Adipocyte (in vitro differentiated cells): ENCODE measurements around the gene GXYLT2.

ENCODE experiments used
- DNase-seq: peaks from one replicate; pipeline ENCODE4 v3.0.0-alpha.2; 2015; ENCODE audit warnings: low read depth
- H3K27me3 ChIP-seq: replicated peaks from 2 replicates; pipeline ENCODE4 v1.7.0; 2013; ENCODE audit warnings: mild to moderate bottlenecking, low read length, moderate library complexity; ENCODE audit not compliant: control insufficient read depth, insufficient read depth
- H3K36me3 ChIP-seq: 2 replicates; pipeline ENCODE4 v1.7.0; 2013; ENCODE audit warnings: low read length, mild to moderate bottlenecking, moderate library complexity; ENCODE audit not compliant: control insufficient read depth, insufficient read depth, severe bottlenecking
- H3K4me1 ChIP-seq: 2 replicates; pipeline ENCODE4 v1.7.0; 2013; ENCODE audit warnings: mild to moderate bottlenecking, low read length, moderate library complexity; ENCODE audit not compliant: control insufficient read depth, insufficient read depth
- H3K4me3 ChIP-seq: 2 replicates; pipeline ENCODE4 v1.7.0; 2013; ENCODE audit warnings: mild to moderate bottlenecking, low read length, moderate library complexity
- H3K9ac ChIP-seq: 2 replicates; pipeline ENCODE4 v1.7.0; 2013; ENCODE audit warnings: mild to moderate bottlenecking, low read length, moderate library complexity
- H3K9me3 ChIP-seq: 2 replicates; pipeline ENCODE4 v1.7.0; 2013; ENCODE audit warnings: mild to moderate bottlenecking, low read length, moderate library complexity; ENCODE audit not compliant: control insufficient read depth

Gene GXYLT2

GRCh38 chr3:72862314-72863090 lies 25.3 kb upstream of the GXYLT2 start:
- no peaks in the 10 kb centered on the region for H3K4me1 ChIP-seq
- DNase-seq, result peak; percentile 31
- H3K36me3 ChIP-seq, result no peaks in the 10 kb centered on the region
- no peak overlapping the region for H3K9ac ChIP-seq
- H3K4me3 ChIP-seq, result no peak overlapping the region
- no peaks in the 10 kb centered on the region for H3K9me3 ChIP-seq
- H3K27me3 ChIP-seq, result no peaks in the 10 kb centered on the region

GRCh38 chr3:72872183-72872582 lies 15.7 kb upstream of the GXYLT2 start:
- peak; percentile 87 for DNase-seq
- peaks cover 9% of the 10 kb centered on the region for H3K4me1 ChIP-seq
- H3K27me3 ChIP-seq, result no peaks in the 10 kb centered on the region
- H3K4me3 ChIP-seq, result no peak overlapping the region
- H3K9me3 ChIP-seq, result no peaks in the 10 kb centered on the region
- no peak overlapping the region for H3K9ac ChIP-seq
- no peaks in the 10 kb centered on the region for H3K36me3 ChIP-seq

GRCh38 chr3:72887343-72887704 lies 522 bp upstream of the GXYLT2 start:
- peak overlapping the region; percentile 83 for H3K4me3 ChIP-seq

DNA sequence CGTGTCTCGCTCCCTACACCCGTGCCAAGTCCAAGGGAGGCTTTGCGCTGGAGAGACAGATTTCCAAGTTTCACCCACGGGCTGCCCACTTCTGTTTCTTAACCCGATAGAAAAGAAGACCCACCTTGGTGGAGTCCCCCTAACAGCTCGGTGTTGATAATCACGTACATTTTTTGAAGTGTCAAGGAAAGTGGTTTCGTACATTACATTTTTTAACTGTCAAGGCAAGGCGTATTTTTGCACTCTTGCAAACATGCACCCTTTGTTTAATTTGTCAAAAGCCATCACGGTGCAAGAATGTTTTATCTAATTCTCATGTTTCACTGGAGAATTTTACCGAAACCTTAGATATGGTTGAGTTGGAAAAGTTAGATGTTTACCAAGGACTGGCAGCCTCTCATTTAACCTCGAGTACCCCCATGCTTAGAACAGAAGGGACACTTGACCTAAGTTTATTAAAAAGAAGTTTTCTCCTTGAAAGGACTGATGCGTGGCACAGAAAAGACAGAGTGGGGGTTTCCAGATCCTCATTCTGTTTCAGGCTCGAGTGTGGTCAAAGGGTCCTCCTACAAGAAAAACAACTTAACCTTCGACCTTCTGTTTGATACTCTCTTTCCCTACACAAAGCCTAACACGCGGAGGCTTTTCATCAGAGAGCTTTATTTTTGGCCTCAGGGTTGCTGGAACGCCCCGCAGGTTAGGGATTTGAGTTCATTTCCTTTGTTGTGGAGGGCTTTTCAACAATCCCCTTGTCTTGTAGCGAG lies 882 bp downstream of the GXYLT2 start:
- no peaks in the 10 kb centered on the region for H3K36me3 ChIP-seq
- no peaks in the 10 kb centered on the region for H3K9me3 ChIP-seq
- H3K4me1 ChIP-seq, result peaks cover 56% of the 10 kb centered on the region
- peak overlapping the region; percentile 76 for H3K9ac ChIP-seq
- H3K27me3 ChIP-seq, result no peaks in the 10 kb centered on the region
- H3K4me3 ChIP-seq, result peak overlapping the region; percentile 83
- peak; percentile 52 for DNase-seq

More at GRCh38 chr3:72887343-72887704, 522 bp upstream of the GXYLT2 start:
- peak; percentile 60 for DNase-seq
- Histone ChIP-seq H3K9ac (peak overlapping the region; percentile 55), H3K27me3 (no peaks in the 10 kb centered on the region), H3K4me1 (peaks cover 44% of the 10 kb centered on the region), H3K9me3 (peaks cover 5% of the 10 kb centered on the region), H3K36me3 (no peaks in the 10 kb centered on the region)

GRCh38 chr3:72889310-72890165 lies 1.7 kb downstream of the GXYLT2 start:
- Histone ChIP-seq H3K9me3 (no peaks in the 10 kb centered on the region), H3K36me3 (no peaks in the 10 kb centered on the region), H3K9ac (peak overlapping the region; percentile 76), H3K27me3 (no peaks in the 10 kb centered on the region), H3K4me1 (peaks cover 59% of the 10 kb centered on the region), H3K4me3 (peak overlapping the region; percentile 83)
- no peak for DNase-seq

DNA sequence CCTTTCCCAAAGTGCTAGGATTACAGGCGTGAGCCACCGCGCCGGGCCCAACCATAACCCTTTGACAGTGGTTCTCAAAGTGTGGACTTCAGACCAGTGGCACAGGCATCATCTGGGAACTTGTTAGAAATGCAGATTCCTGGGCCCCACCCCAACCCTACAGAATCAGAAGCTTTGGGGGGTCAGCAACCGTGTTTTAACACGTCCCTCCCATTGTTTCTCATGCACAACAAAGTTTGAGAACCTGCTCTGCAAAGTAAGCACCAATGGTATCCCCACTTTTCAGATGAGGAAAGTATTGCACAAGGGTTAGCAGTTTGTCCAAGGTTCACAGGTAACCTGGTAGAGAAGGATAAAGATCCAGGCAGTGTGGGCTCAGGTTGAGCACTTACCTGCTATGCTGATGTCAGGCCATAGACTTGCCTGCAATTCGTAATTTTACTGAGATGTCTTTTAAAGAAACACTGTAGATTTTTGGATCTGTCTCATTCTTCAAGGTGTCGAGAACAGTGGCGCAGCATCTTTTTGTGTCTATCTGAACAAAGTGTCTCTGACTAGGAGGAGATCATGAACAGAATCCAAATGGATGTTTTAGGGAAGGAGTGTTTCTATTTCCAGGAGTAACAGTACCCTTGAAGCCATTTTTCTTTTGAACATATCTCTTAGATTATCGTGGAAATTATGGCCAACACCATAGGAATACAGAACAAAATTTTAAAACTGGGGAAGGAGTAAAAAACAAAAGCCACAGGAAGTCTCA lies 2.5 kb downstream of the GXYLT2 start:
- Histone ChIP-seq H3K9me3 (no peaks in the 10 kb centered on the region), H3K9ac (no peak overlapping the region), H3K36me3 (no peaks in the 10 kb centered on the region), H3K27me3 (no peaks in the 10 kb centered on the region), H3K4me1 (peaks cover 62% of the 10 kb centered on the region), H3K4me3 (peak overlapping the region; percentile 45)
- DNase-seq, result peak; percentile 18

DNA sequence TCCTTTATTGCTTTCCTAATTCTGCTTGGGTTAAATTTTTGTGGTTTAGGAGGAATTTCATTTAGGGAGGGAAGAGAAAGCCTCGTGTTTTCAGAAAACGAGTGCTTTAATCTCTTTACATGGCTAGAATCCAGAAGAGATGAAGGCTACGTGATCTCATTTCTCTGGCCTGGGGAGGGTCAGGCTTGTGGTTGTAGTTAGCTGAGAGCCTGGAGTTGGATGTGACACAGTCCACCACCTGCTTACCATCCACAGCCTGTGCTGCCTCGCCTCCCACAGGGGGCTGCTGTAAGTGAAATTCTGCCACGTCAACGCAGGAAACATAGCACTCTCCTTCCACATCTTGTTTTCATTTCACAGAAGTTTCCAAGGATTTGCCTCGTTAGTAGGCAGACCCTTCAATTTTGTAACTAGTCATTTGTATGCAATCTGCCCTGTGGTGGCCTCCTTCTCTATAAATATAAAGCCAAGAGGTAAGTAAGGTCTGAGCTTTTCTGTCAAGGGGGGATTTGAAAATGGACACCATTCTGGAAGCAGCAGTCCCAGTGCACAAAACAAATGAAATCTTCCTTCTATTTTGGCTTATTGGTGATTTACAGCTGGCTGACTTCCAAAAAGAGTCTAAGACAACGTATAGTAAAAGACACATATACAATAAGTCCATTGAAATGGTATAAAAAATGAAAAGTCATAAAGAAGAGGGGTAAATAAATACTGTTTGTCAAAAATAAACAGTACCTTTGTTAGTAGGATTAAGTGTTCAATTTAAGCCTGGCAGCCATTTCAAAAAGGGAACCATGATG lies 3.4 kb downstream of the GXYLT2 start:
- DNase-seq, result peak; percentile 98
- Histone ChIP-seq H3K27me3 (no peaks in the 10 kb centered on the region), H3K4me1 (peaks cover 62% of the 10 kb centered on the region), H3K4me3 (peak overlapping the region; percentile 45), H3K9me3 (no peaks in the 10 kb centered on the region), H3K9ac (peak overlapping the region; percentile 6), H3K36me3 (no peaks in the 10 kb centered on the region)

- Histone ChIP-seq H3K4me3 (no peak overlapping the region), H3K9ac (no peak overlapping the region), H3K4me1 (peaks cover 56% of the 10 kb centered on the region), H3K27me3 (no peaks in the 10 kb centered on the region), H3K36me3 (no peaks in the 10 kb centered on the region), H3K9me3 (no peaks in the 10 kb centered on the region)
- peak; percentile 96 for DNase-seq
These were observed 4.4 kb downstream of the GXYLT2 start for GRCh38 chr3:72892081-72892775.

DNA sequence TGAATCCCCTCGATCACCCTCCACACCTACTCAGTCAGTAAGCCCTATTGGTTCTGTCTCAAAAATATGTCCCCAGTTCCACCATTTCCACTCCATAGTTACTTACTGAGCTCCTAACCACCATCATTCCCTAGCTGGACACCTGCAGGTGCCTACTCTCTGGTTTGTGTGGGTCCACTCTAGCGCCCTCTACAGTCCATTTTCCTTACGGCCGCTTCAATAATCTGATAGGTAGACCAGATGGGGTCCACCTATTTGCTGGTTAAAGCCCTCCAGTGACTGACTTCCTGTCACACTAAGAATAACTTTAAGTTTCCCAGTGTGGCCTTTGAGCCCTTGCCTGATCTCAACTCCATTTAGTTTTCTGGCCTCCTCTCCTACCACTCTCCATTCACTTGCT lies 5.0 kb downstream of the GXYLT2 start:
- Histone ChIP-seq H3K9ac (no peak overlapping the region), H3K27me3 (no peaks in the 10 kb centered on the region), H3K36me3 (no peaks in the 10 kb centered on the region), H3K4me3 (no peak overlapping the region), H3K4me1 (peaks cover 51% of the 10 kb centered on the region), H3K9me3 (no peaks in the 10 kb centered on the region)
- peak; percentile 4 for DNase-seq
